ENCODE measurements around the gene ATP8A2.
"Not testable (repeated sequence)": the region's sequence is repeated elsewhere in the genome, so short reads cannot be mapped to it uniquely, and the experiment has no call there.

Gene ATP8A2

GRCh38 chr13:25371875-25372283, at the start of gene ATP8A2:
TSS of gene ATP8A2 (plus strand) at chr13:25371974. CDS start at chr13:25372213, 239 bp downstream.
- DNase-seq (ENCODE audit: low spot score) (peak; percentile 50), FAIRE-seq (no peak)

- no peak for FAIRE-seq
Observed at GRCh38 chr13:25324100-25324499, 47.7 kb upstream of the ATP8A2 start.

GRCh38 chr13:25329706-25330105, 42.1 kb upstream of the ATP8A2 start:
- DNase-seq (ENCODE audit: low spot score) (no peak), FAIRE-seq (no peak)

More at GRCh38 chr13:25324100-25324499, 47.7 kb upstream of the ATP8A2 start:
- no peak for DNase-seq (ENCODE audit: low spot score)

- no peak for DNase-seq (ENCODE audit: low spot score)
Observed at GRCh38 chr13:25330541-25330940, 41.2 kb upstream of the ATP8A2 start.

GRCh38 chr13:25335856-25336255, 35.9 kb upstream of the ATP8A2 start:
- FAIRE-seq (no peak), DNase-seq (ENCODE audit: low spot score) (no peak)

More at GRCh38 chr13:25330541-25330940, 41.2 kb upstream of the ATP8A2 start:
- FAIRE-seq: no peak

GRCh38 chr13:25345576-25345975, 26.2 kb upstream of the ATP8A2 start:
- DNase-seq (ENCODE audit: low spot score) (no peak), FAIRE-seq (no peak)

- DNase-seq (ENCODE audit: low spot score): no peak
- FAIRE-seq: no peak
Observed at GRCh38 chr13:25347151-25347550, 24.6 kb upstream of the ATP8A2 start.

- no peak for FAIRE-seq
- no peak for DNase-seq (ENCODE audit: low spot score)
Observed at GRCh38 chr13:25351404-25351803, 20.4 kb upstream of the ATP8A2 start.

GRCh38 chr13:25352230-25352629, 19.5 kb upstream of the ATP8A2 start:
- FAIRE-seq (no peak), DNase-seq (ENCODE audit: low spot score) (no peak)

- FAIRE-seq: no peak
- no peak for DNase-seq (ENCODE audit: low spot score)
Observed at GRCh38 chr13:25352806-25353205, 19.0 kb upstream of the ATP8A2 start.

- no peak for FAIRE-seq
- no peak for DNase-seq (ENCODE audit: low spot score)
Observed at GRCh38 chr13:25353344-25353743, 18.4 kb upstream of the ATP8A2 start.

- FAIRE-seq (no peak), DNase-seq (ENCODE audit: low spot score) (no peak)
Observed at GRCh38 chr13:25354377-25354776, 17.4 kb upstream of the ATP8A2 start.

GRCh38 chr13:25360443-25360842, 11.3 kb upstream of the ATP8A2 start:
- not testable (repeated sequence) for FAIRE-seq; DNase-seq (ENCODE audit: low spot score)

GRCh38 chr13:25365720-25366235, 6.0 kb upstream of the ATP8A2 start:
- no peak for DNase-seq (ENCODE audit: low spot score)
- no peak for FAIRE-seq

- FAIRE-seq: no peak
- DNase-seq (ENCODE audit: low spot score): peak; percentile 5
Observed at GRCh38 chr13:25371158-25371874, 458 bp upstream of the ATP8A2 start.

GRCh38 chr13:25372284-25373081, 709 bp downstream of the ATP8A2 start:
- FAIRE-seq (no peak), DNase-seq (ENCODE audit: low spot score) (no peak)

- FAIRE-seq: no peak
- peak; percentile 43 for DNase-seq (ENCODE audit: low spot score)
Observed at GRCh38 chr13:25375727-25376358, 4.1 kb downstream of the ATP8A2 start.

- no peak for FAIRE-seq
- no peak for DNase-seq (ENCODE audit: low spot score)
Observed at GRCh38 chr13:25377244-25377962, 5.6 kb downstream of the ATP8A2 start.

GRCh38 chr13:25378528-25378927, 6.8 kb downstream of the ATP8A2 start:
- DNase-seq (ENCODE audit: low spot score) (no peak), FAIRE-seq (no peak)

- no peak for FAIRE-seq
- DNase-seq (ENCODE audit: low spot score): no peak
Observed at GRCh38 chr13:25379011-25379410, 7.2 kb downstream of the ATP8A2 start.

- DNase-seq (ENCODE audit: low spot score) (no peak), FAIRE-seq (no peak)
Observed at GRCh38 chr13:25380082-25380481, 8.3 kb downstream of the ATP8A2 start.
